IPS-15b (cell line): Measurements from ENCODE around the gene LRRC4C.

Experiments used
- H3K27me3 ChIP-seq: one replicate; pipeline ENCODE4 v1.6.1; 2013; ENCODE audit warnings: low read length; ENCODE audit not compliant: control insufficient read depth, insufficient read depth
- H3K36me3 ChIP-seq: one replicate; pipeline ENCODE4 v1.6.1; 2013; ENCODE audit warnings: low read length; ENCODE audit not compliant: control insufficient read depth, insufficient read depth
- H3K4me1 ChIP-seq: one replicate; pipeline ENCODE4 v1.6.1; 2013; ENCODE audit warnings: mild to moderate bottlenecking, low read length; ENCODE audit not compliant: control insufficient read depth, insufficient read depth
- H3K4me3 ChIP-seq: one replicate; pipeline ENCODE4 v1.5.1; 2013; ENCODE audit warnings: low read depth, low read length
- H3K9ac ChIP-seq: one replicate; pipeline ENCODE4 v1.6.1; 2013; ENCODE audit warnings: low read depth, mild to moderate bottlenecking, low read length
- H3K9me3 ChIP-seq: one replicate; pipeline ENCODE4 v1.6.1; 2013; ENCODE audit warnings: mild to moderate bottlenecking, low read length; ENCODE audit not compliant: control insufficient read depth, insufficient read depth

LRRC4C gene

GRCh38 chr11:40401132-40401853 is 1058.2 kb downstream of the LRRC4C start:
- Histone ChIP-seq H3K4me1 (no peaks in the 10 kb centered on the region), H3K9me3 (no peaks in the 10 kb centered on the region), H3K4me3 (no peak overlapping the region), H3K36me3 (no peaks in the 10 kb centered on the region), H3K9ac (no peak overlapping the region), H3K27me3 (no peaks in the 10 kb centered on the region)

GRCh38 chr11:40397141-40397540 is 1062.3 kb downstream of the LRRC4C start:
- H3K27me3 ChIP-seq, result no peaks in the 10 kb centered on the region
- no peak overlapping the region for H3K4me3 ChIP-seq

DNA sequence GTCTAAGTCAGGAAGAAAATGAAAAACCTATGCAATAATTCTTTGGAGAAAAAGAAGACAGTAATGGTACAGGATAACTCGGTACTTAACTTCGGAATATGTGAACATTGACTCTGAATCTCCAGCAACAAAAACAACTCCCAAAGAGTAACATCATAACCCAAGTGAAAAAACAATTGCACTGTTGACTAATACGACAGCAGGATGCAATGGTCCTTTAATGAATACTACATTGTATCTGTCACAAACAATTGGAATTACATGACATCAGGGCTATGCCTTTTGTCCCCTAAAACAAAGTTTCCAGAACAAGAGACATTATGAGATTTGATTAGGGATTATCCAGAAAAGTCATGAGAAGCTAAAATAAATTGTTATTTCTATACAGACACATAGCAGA is 1065.9 kb downstream of the LRRC4C start:
- no peaks in the 10 kb centered on the region for H3K36me3 ChIP-seq
- H3K27me3 ChIP-seq, result no peaks in the 10 kb centered on the region
- H3K4me1 ChIP-seq, result no peaks in the 10 kb centered on the region
- no peaks in the 10 kb centered on the region for H3K9me3 ChIP-seq
- no peak overlapping the region for H3K4me3 ChIP-seq
- no peak overlapping the region for H3K9ac ChIP-seq

More at GRCh38 chr11:40397141-40397540, 1062.3 kb downstream of the LRRC4C start:
- Histone ChIP-seq H3K4me1 (no peaks in the 10 kb centered on the region), H3K9ac (no peak overlapping the region), H3K9me3 (no peaks in the 10 kb centered on the region), H3K36me3 (no peaks in the 10 kb centered on the region)

DNA sequence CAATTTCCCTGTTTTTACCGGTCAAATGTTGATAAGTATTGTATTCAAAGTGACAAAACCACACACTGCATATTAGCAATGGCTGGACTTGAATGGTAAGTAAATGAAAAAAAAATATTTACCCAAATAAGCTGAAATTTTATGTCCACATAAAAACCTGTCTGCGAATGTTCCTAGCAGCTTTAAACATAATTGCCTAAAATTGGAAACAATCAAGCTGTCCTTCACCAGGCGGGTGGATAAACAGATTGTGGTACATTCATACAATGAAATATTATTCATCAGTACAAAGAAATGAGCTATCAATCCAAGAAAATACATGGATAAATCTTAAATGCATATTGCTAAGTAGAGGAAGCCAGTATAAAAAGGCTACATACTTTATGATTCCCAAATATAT is 1067.8 kb downstream of the LRRC4C start:
- H3K36me3 ChIP-seq, result no peaks in the 10 kb centered on the region
- no peaks in the 10 kb centered on the region for H3K27me3 ChIP-seq
- H3K4me1 ChIP-seq, result no peaks in the 10 kb centered on the region
- no peaks in the 10 kb centered on the region for H3K9me3 ChIP-seq
- no peak overlapping the region for H3K4me3 ChIP-seq
- H3K9ac ChIP-seq, result no peak overlapping the region

DNA sequence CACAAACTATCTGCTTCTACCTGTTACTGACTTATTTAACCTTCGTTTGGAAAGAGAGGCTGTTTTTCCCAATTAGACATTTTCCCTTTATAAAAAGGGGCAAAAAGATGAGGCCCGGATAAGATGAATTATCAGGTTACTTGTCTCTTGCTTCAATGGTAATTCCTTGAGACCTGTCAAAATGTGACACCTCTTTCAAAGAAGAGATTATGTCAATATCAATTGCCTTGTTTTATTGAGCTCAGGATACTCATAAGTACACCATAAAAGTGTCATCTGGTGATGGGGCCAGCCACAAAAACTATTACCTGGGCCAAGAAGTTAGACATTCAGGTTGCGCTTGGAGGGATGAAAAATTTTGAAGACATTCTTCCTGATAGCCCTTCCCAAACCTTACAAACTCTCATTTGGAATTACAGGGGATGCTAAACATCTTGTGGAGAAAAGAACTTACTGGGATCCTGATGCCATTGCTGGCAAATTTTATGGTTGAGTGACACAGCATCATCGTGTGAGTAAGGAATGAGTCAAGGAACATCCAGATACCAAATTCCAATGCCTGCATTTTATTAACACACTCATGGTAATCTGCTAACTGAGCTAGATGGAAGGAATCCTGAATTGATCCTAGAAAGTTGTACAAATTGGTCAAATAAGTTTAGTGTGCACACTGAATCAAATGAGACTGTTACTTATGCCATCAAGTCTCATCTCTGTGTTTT is 1071.2 kb downstream of the LRRC4C start:
- no peak overlapping the region for H3K4me3 ChIP-seq
- H3K36me3 ChIP-seq, result no peaks in the 10 kb centered on the region
- H3K27me3 ChIP-seq, result no peaks in the 10 kb centered on the region
- H3K9me3 ChIP-seq, result no peaks in the 10 kb centered on the region
- H3K9ac ChIP-seq, result no peak overlapping the region
- H3K4me1 ChIP-seq, result no peaks in the 10 kb centered on the region

GRCh38 chr11:40387240-40387980 is 1072.0 kb downstream of the LRRC4C start:
- Histone ChIP-seq H3K4me3 (no peak overlapping the region), H3K4me1 (no peaks in the 10 kb centered on the region), H3K9ac (no peak overlapping the region), H3K27me3 (no peaks in the 10 kb centered on the region), H3K9me3 (no peaks in the 10 kb centered on the region), H3K36me3 (no peaks in the 10 kb centered on the region)

- H3K36me3 ChIP-seq, result no peaks in the 10 kb centered on the region
- no peaks in the 10 kb centered on the region for H3K27me3 ChIP-seq
- H3K4me3 ChIP-seq, result no peak overlapping the region
- no peaks in the 10 kb centered on the region for H3K4me1 ChIP-seq
- no peak overlapping the region for H3K9ac ChIP-seq
- no peaks in the 10 kb centered on the region for H3K9me3 ChIP-seq
Observed at GRCh38 chr11:40384991-40385390, 1074.5 kb downstream of the LRRC4C start.

- Histone ChIP-seq H3K4me1 (no peaks in the 10 kb centered on the region), H3K4me3 (no peak overlapping the region)
Observed at GRCh38 chr11:40381481-40381880, 1078.0 kb downstream of the LRRC4C start.

DNA sequence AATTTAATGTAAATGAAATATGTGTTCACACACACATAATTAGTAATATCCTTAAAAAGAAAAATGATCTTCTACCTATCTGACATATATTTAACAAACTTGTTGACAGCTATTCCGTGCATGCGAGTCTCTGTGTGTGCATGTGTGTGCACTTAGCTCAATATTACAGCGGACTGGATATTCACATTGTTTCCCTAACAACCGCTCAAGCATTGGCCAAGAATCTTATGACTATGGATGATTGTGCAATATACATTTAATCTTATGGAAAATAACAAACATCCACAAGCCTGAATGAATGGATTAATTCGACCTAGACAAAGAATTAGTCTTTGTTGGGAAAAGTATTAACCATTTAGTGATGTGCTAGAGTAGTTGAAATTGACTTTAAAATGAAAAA is 1078.6 kb downstream of the LRRC4C start:
- H3K9ac ChIP-seq, result no peak overlapping the region
- no peaks in the 10 kb centered on the region for H3K36me3 ChIP-seq
- no peak overlapping the region for H3K4me3 ChIP-seq

More at GRCh38 chr11:40381481-40381880, 1078.0 kb downstream of the LRRC4C start:
- Histone ChIP-seq H3K9ac (no peak overlapping the region), H3K27me3 (no peaks in the 10 kb centered on the region), H3K9me3 (no peaks in the 10 kb centered on the region), H3K36me3 (no peaks in the 10 kb centered on the region)

GRCh38 chr11:40376331-40376730 is 1083.1 kb downstream of the LRRC4C start:
- no peaks in the 10 kb centered on the region for H3K9me3 ChIP-seq

More for the DNA sequence above, 1078.6 kb downstream of the LRRC4C start:
- Histone ChIP-seq H3K27me3 (no peaks in the 10 kb centered on the region), H3K4me1 (no peaks in the 10 kb centered on the region), H3K9me3 (no peaks in the 10 kb centered on the region)

DNA sequence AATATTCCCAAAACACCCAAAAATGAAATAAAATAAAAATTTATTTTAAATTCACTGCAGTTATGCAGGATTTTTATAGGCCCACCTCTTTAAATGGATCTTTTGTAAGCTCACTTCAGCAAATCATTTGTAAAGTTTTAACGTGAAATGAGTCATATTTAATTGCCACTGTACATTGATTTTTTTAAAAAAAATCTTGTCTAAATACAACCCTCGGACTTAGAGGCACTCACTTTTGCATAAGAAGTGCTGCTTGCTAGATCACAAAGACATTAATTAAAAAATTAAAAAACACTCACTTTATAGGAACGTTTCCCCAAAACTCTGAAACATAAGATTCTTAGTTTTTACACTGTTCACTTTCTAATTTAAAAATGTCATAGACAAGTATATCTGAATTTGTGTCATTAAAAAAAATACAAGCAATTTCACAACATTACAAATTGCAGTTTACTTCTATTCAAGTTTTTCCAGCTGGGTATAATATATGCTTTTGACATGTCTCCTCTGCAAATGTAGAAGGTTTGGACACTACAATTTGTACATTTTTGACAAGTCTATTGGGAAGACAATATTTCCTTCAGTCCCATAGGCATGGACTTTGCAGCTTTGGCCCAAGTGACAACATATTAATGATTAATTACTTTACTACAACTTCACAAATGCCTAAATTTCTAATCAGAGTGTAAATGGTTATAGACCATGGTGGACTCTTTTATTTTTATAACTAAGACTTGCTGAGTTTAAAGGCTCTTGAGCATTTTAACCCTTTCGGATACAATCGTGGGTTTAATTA is 1088.4 kb downstream of the LRRC4C start:
- no peaks in the 10 kb centered on the region for H3K4me1 ChIP-seq
- no peaks in the 10 kb centered on the region for H3K27me3 ChIP-seq
- no peak overlapping the region for H3K4me3 ChIP-seq
- no peaks in the 10 kb centered on the region for H3K36me3 ChIP-seq
- no peak overlapping the region for H3K9ac ChIP-seq
- no peaks in the 10 kb centered on the region for H3K9me3 ChIP-seq

More at GRCh38 chr11:40376331-40376730, 1083.1 kb downstream of the LRRC4C start:
- H3K4me1 ChIP-seq, result no peaks in the 10 kb centered on the region
- H3K36me3 ChIP-seq, result no peaks in the 10 kb centered on the region
- no peak overlapping the region for H3K9ac ChIP-seq
- H3K27me3 ChIP-seq, result no peaks in the 10 kb centered on the region
- H3K4me3 ChIP-seq, result no peak overlapping the region
